ENCODE data around the gene CCDC142.
A peak's percentile ranks its signal among the peaks of the same experiment; 100 is the strongest.
"Not testable (repeated sequence)": the region's sequence is repeated elsewhere in the genome, so short reads cannot be mapped to it uniquely, and the experiment has no call there.

The CCDC142 gene

DNA sequence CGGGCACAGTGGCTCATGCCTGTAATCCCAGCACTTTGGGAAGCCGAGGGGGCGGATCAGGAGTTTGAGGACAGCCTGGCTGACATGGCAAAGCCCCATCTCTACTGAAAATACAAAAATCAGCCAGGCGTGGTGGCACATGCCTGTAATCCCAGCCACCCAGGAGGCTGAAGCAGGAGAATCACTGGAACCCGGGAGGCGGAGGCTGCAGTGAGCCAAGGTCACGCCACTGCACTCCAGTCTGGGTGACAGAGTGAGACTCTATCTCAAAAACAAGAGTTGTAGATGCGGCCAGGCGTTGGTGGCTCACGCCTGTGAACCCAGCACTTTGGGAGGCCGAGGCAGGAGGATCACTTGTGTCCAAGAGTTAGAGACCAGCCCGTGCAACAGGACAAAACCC, 12.1 kb downstream of the CCDC142 start:
- not testable (repeated sequence) for DNase-seq

DNA sequence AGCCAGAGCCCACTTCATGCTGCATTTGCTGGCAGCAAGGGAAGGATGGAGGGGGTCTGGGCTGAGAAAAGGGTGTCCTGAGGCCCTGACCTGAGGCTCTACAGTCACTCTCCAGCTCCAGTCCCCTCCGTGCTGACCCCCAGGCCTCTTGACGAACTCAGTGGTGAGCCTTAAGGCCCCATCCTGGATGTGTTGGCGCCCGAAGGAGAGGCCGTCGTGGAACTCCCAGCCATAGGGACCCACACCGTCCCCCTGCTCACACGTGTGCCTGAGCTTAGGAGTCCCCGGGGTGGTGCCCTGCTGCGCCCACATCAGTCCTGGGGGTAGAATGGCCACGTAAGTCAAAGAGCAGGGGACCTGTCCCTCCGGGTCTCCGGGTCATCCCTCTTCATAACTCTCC, 18.4 kb downstream of the CCDC142 start:
- no peak for DNase-seq

DNA sequence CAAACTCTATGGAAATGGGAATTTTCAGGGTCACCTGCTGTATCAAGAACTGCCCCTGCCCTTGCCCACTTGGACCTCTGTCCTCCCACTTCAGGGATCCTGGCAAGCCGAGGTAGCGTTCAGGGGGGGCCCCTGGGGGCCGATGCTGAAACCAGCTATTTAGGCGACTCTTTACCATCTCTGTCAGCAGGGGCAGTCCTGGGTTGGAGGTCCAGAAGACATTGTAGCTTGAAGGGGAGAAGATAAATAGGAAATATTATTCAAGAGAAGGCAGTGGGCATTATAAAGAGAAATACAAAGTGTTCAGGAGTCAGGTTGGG, 20.1 kb downstream of the CCDC142 start:
- DNase-seq: no peak

DNA sequence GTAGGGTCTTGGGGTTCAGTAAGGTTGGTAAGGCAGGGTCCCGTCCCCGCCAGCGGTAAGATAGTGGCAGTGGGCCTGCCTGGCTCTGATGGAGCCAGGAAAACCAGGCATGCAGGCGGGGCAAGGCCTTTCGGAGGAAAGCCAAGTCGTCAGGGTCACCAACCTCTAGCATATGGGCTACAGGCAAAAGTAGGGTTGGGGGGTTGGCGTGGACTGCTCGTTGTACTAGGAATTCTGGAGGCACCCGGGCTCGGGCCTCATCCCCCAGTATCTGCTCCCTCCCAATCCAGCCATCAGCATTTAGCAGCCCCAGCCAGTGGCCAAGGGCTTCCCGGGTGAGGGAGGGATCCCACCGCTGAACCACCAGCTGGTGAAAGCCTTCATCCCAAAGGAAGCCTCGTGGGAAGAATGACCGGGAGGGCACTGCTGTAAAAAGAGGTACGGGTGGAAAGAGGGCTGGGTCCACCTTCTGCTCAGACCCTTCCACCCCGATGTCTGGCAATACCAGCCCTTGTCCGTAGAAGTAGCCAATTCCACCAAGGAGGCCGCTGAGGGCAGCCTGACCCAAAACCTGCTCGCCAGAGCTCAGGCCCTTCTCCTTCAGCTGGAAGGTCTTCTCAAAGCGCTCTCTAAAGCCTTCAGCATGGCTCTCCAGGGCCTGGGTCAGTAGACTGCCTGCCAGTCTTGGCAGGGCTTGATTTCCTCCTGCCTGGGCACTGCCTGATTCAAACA, 20.6 kb downstream of the CCDC142 start:
- DNase-seq: no peak

DNA sequence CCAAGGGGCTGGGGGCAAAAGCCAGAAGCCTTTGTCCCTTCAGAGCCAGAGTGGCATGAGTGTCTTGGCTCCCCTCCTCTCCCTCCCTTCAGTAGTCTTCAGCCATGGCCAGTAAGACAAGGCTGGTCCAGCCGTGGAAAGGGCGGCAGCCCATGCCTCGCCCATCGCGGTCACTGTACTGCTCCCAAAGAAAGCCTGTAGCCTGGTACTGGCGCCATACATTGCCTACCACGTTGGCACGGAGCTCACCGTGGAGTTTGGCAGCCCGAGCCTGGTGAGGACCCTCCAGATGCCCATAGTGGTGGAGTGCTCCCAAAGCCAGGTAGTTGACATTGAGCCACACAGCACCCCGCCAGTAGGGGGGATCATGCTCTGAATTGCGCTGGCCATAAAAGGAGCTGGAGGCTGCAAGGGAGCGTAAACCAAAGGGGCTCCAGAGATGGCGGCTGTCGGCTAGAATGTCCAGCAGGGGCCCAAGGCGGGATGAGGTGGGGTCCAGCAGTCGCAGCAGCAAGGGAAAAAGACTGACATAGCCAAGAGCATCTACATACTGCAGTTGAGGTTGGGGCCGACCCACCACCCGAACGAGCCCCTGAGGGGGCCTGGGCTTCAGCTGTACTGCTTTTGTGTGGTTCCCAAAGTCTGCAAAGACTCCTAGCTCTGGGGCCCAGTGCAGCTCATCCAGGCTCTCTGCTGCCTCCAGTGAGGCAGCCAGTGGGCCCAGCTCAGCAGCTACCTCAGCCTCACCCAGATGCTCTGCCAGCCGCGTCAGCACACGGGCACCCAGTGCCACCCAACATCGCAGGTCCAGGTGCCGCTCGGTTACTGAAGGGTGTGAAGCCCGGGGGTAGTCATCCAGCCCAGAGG, 21.4 kb downstream of the CCDC142 start:
- DNase-seq: no peak

DNA sequence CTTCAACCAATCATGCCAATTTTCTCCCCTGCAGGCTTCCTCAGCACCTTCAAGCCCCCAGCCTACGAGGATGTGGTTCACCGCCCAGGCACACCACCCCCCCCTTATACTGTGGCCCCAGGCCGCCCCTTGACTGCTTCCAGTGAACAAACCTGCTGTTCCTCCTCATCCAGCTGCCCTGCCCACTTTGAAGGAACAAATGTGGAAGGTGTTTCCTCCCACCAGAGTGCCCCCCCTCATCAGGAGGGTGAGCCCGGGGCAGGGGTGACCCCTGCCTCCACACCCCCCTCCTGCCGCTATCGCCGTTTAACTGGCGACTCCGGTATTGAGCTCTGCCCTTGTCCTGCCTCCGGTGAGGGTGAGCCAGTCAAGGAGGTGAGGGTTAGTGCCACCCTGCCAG, 22.6 kb downstream of the CCDC142 start:
- DNase-seq: not testable (repeated sequence)

DNA sequence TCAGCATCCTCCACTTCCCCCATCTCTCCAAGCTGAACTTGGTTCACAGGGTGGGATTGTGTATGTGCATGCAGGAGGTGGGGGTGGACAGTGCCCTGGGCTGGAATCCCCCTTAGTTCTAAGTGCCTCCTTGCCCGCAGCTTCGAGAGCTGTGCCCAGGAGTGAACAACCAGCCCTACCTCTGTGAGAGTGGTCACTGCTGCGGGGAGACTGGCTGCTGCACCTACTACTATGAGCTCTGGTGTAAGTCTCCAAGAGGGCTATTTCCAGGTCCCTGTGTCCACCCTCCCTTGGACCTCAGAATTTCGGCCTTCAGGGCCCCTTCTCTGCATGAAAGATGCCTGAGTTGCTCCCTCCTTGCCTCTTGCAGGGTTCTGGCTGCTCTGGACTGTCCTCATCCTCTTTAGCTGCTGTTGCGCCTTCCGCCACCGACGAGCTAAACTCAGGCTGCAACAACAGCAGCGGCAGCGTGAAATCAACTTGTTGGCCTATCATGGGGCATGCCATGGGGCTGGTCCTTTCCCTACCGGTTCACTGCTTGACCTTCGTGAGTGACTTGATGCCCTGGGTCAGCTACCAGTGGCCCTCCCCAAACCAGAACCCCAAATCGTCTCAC, 23.2 kb downstream of the CCDC142 start:
- not testable (repeated sequence) for DNase-seq

DNA sequence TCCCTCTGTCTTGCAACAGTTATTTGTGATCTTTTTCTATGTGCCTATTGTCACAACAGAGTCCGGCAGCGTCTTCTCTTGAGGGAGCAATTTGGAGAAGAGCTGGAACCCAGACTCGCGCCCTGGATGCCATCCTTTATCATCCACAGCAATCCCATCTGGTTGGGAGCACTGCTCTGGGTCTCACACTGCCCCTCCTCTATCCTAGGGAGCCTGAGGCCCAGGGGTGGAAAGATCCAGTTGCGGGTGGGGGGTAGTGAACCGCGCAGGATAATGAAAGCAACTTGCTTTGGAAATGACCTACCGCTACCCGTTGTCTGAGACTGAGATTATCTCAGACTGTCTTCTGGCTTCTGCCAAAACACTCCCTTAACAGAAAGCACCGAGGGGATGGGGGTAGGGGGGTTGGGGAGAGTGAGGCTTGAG, 23.8 kb downstream of the CCDC142 start:
- DNase-seq: no peak

DNA sequence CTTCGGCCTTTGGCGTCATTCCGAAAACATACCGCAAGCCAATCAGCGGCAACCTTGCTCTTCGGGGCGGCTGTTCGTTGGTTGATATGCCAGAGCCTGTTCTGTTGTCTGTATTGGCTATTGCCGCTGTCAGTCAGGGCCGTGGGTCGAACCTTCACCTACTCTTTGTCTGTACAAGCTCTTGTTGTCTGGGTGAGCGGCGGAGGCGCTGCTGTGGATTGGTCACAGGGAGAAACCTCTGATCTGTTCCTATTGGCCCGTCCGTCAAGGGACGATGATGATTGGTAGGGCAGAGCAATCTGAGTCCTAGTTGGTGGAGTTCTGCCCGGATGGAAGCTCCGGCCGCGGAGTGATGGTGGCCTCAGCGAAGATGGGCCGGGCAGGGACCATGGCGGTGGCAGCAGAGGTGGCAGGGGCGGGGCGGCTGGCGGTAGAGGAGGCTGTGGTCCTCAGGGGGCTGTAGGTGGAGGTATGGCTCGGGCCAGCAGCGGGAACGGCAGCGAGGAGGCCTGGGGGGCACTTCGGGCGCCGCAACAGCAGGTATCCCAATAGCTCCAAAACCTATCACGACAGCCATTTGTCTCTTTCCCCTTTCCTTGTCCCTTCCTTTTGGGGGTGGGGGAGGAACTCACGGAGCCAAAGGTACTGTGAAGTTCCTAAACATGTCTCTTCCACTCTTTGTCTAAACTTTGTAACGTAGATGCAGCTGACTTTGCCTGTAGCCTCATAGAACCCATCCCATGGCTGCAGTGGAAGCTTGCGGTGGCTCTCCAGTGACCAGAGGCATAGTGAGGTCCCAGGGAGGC, 24.5 kb downstream of the CCDC142 start, which contains the start of gene WBP1:
Gene WBP1, plus strand, starts transcription at position 307 of the 806 bp plus-strand sequence. Its CDS starts 165 bp downstream, at position 472.
- DNase-seq: peak; percentile 97

DNA sequence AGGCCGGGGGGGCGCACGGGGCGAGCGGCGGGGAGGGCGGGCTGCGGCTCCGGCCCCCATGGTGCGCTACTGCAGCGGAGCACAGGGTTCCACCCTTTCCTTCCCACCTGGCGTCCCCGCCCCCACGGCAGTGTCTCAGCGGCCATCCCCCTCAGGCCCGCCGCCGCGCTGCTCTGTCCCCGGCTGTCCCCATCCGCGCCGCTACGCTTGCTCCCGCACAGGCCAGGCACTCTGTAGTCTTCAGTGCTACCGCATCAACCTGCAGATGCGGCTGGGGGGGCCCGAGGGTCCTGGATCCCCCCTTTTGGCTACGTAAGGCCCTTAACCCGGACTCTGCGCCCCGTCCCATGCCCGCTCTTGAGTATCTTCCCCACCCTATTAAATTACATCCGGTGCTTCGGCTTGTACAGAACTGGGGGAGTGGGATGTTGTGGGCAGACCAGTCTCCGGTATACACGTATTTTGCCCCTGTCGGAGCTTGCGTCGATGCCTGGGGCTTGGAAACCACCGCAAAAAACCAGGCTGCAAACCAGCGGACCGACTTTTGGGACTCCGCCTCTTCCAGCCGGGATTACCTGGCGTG, 25.2 kb downstream of the CCDC142 start:
- peak; percentile 85 for DNase-seq

DNA sequence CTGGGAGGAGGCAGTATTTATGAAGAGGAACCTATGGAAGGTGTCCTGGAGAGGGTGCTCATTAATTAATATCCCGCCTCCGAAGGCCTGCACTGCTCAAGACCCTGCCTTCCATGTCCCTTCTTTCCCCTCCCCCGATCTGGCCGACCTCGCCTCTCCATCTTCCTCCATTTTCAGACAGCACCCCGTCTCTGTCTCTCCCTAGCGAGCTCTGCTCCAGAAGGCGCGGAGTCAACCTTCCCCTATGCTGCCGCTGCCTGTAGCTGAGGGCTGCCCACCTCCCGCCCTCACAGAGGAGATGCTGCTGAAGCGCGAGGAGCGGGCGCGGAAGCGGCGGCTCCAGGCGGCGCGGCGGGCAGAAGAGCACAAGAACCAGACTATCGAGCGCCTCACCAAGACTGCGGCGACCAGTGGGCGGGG, 25.7 kb downstream of the CCDC142 start:
- no peak for DNase-seq

DNA sequence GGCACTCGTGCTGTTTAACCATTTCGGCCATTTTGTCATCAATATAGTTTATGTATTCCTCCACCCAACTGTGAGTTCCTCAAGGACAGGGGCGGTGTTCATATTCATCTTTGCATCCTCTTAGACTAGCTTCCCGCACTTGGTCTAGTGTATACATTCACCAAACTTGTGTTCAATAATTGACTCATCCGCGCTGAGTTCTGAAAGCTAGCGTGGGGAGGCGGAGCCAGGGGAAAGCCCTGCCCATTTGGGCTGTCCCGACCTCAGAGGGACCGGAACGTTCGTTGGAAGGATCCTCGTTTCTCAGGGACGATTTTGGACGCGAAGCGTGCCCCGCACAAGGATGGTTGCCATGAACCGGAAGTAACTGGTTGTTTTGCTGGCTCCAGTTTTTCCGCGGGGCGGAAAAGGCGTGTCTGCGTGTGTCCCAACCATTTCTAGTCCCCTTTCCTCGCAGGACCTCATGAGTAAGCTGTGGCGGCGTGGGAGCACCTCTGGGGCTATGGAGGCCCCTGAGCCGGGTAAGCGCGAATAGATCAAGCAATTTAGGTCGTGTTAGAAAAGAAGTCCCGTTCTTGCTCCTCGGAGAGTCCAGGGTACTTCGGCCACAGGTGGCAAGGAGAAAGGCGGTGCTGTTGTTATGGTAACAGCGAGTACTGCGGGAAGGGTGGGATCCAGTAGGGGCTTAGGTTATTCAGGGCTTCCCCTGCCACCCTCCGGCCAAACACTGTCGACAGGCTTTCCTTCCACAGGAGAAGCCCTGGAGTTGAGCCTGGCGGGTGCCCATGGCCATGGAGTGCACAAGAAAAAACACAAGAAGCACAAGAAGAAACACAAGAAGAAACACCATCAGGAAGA, 27.9 kb downstream of the CCDC142 start, which contains the start of gene INO80B:
Gene INO80B, plus strand, starts transcription at position 434 of the 858 bp plus-strand sequence. Its CDS starts 30 bp downstream, at position 464.
- DNase-seq: peak; percentile 94

DNA sequence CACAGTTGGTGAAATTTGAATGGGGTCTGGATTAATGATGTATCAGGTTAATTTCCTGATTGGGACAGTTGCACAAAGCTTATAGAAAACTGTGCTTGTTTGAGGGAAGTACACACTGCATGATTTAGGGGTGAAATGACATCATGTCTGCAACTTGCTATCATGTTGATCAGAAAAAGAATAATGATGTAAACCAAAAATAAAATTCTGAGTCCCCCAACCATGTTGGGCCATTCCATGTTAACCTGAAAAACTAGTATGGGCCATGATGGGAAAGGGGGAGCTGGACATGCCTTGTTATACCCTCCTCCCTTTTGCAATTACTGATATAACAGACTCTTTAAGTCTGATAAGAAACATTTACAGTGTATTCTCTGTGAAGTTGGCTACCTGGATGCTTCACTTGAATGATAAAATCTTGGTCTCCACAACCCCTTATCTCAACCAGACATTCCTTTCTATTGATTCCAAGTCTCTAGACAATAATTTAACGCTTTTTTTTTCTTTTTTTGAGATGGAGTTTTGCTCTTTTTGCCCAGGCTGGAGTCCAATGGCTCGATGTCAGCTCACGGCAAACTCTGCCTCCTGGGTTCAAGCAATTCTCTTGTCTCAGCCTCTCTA, 32.1 kb downstream of the CCDC142 start:
- no peak for DNase-seq

DNA sequence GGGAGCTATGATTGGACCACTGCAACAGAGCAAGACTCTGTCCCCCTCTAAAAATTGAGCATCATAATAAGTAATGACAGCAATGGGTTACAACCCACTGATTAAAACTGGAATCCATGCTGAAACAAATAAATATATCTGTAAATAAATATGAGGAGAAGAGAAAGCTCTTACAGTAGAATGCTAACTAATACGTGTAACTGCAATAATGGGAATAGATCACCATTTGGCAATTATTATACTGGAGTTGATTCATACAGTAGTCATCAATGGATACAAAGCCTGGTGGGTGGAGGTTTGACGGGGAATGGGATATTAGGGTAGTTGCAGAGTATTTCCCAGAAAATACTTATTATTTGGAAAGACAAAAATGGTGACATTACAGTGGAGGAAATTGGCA, 34.0 kb downstream of the CCDC142 start:
- DNase-seq: no peak

DNA sequence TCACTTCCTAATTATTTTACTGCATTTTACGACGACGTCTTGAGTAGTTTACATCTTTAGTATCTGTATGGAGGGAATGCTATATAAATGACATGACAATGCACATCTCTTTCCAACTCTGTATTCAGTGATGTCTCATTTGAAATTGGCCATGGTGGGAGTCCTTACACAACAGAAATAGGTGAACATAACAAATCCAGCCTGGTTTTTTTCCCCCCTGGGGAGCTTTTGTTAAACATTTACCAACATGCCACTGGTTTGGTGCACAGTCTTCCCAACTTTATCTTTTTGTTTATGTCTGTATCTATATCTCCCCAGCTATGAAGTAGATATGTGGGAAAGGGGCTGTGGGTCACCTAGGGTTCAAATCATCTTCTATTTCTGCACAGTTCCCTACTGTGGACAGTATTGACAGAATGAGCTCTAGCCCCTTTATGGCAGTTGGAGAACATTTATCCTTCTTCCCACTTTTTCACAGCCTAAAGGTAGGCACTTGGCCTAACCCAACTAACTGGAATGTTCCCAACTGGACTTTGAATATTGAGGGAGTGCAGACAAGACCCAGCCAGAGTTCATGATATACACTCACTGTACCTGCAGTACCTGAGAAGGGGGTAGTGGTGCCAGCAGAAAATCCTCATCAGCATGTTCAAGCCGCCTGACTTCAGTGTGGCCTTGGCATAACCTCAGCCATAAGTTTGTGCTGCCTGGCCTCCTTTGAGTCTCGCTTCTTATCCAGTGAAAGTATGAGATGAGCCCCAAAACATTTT, 35.4 kb downstream of the CCDC142 start:
- no peak for DNase-seq

DNA sequence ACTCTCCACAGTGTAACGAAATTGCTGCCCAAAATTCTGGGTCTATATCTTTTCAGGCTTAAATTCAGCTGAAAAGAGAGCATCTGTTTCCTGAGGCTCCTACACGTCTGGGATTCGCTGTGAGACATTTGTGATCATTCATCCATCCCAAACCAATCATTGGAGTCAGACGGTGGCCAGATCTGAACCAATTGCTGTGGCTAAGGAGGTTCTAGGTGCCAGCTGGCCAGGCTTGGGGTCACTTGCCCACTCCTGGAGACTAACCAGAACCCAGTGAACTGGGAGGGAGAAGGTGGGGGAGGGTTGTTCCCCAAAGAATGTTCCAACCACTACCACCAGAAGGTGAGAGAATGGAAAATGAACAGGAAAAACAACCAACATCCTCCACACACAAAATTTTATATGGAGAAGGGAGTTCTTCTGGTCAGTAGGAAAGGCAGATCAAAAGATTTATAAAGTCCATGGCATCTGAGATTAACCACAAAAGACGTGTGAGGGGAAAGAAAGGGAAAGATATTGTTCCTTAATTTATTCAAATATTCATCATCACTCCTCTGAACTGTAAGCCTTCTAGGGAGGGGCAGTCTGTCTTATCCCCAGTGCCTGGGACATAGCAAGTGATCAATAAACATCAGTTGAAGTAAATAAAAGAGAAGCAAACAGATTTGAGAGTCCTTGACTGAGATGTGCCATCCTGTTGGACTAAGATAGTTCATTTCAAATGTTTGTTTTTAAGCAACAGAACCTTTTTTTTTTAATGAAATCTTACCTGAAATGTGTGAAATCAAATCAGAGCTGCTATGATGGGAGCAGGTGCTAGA, 38.1 kb downstream of the CCDC142 start:
- DNase-seq: no peak

DNA sequence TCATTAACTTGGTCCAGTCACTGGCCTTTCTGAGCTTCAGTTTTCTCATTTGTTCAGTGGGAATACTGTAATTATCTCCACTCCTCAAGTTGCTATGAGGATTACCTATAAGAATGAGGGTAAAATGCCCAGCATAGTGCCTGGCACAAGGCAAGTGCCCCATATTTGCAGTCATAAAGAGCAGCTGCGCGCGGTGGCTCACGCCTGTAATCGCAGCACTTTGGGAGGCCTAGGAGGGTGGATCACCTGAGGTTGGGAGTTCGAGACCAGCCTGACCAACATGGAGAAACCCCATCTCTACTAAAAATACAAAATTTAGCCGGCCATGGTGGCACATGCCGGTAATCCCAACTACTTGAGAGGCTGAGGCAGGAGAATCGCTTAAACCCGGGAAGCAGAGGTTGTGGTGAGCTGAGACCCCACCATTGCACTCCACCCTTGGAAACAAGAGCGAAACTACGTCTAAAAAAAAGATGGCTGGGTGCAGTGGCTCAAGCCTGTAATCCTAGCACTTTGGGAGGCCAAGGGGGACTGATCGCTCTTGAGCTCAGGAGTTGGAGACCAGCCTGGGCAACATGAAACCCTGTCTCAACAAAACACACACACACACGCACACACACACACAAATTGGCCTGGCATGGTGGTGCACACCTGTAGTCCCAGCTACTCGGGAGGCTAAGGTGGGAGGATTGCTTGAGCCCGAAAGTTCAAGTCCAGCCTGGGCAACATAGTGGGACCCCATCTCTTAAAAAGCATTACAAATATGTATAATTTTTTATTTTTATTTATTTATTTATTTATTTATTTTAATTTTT, 40.1 kb downstream of the CCDC142 start:
- DNase-seq: not testable (repeated sequence)
